Measurements from ENCODE around the gene DHPS.
"Not testable (repeated sequence)": the region's sequence is repeated elsewhere in the genome, so short reads cannot be mapped to it uniquely, and the experiment has no call there.

Gene DHPS

GRCh38 chr19:12670159-12670928, 11.3 kb downstream of the DHPS start:
- no peak for FAIRE-seq

- no peak for FAIRE-seq
Measured at GRCh38 chr19:12669270-12670158, 12.2 kb downstream of the DHPS start.

GRCh38 chr19:12668932-12669269, 12.8 kb downstream of the DHPS start:
- FAIRE-seq, result no peak

- FAIRE-seq, result no peak
Measured at GRCh38 chr19:12668346-12668745, 13.3 kb downstream of the DHPS start.

- FAIRE-seq, result no peak
Measured at GRCh38 chr19:12667731-12668302, 13.9 kb downstream of the DHPS start.

GRCh38 chr19:12666265-12667048, 15.2 kb downstream of the DHPS start, which contains the start of the genes MAN2B1 and WDR83:
TSS of gene MAN2B1 (minus strand) at chr19:12666742. CDS start at chr19:12666701, 41 bp downstream.
TSS of gene WDR83 (plus strand) at chr19:12666807. CDS start at chr19:12669791, 2,984 bp downstream.
- FAIRE-seq, result no peak

DNA sequence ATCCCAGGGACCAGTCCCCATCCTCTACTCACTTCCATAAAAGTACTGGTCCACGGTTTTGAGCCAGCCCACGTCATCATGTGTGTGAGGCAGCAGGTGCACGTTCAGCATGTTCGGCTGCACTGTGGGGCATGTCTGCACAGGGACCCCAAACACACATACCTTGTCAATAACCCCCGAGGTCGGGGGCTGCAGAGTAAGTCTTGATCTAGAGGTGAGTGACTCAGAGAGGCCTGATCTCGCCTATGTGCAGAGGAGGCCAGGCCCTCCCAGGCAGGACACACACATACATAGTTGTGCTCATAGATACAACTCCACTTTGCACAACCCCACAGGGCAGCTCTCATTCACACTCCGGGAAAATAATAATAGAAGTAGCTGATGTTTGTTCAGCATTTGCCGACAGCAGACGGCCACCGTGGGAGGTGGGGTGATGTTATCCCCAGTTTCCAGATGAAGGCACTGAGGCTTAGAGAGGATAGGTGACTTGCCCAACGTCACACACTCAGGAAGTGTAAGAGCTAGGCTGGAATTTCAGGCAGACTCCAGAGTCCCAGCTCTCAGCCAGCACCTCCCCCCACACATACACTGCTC, 15.9 kb downstream of the DHPS start:
- FAIRE-seq, result no peak

DNA sequence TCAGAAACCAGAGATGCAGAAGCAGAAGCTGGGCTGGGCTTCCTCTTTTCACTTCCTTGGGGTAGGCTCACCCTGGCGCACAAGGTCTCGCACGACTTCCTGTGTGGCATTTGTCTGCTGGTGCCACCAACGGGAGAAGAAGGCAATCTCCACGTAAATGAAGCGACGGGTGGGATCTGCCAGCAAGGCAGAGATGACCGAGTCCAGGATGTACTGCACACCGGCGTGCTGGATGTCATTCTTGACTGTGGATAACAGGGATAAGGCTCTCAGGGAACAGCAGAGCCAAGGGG, 16.5 kb downstream of the DHPS start:
- FAIRE-seq, result no peak

DNA sequence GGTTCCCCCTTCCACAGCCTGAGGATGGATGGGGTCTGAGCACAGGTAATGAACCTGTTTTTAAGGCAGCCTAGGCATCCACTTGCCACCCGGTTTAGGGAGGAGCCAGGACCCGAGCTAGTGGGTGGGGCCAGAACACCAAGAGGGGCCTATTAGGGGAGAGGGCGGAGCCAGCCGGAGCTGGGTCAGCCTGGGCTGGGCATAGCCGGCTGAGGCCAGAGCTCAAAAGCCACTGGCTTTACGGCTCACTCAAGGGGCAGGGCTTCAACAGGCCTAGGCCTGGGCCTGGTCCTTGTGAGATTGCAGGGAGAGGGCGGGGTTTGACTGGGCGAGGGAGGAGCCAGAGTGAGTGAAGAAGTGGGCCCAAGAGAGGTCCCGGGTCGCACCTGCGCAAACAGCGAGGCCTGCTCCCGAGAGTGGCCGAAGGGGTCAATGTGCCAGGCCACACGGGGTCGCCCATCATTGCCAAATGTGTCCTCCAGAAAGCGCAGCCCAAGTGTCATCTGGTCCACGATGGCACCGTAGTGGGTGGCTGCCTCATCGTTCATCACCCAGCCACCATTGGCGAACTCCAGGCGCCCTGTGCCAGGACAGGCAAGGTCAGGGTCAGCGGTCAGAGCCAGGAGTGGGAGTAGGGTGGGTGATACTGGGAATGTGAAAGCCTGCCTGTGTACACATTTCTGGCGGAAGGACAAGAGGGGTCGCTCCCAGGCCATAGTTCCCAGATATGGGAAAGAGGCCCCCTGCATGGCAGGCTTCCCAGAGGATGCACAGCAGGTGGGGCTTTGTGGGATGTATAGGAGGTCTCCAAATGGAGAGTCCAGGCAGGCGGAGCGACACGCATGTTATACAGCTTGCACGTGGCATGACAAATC, 17.0 kb downstream of the DHPS start:
- no peak for FAIRE-seq

- FAIRE-seq, result no peak
Measured at GRCh38 chr19:12660980-12661379, 20.7 kb downstream of the DHPS start.

- FAIRE-seq, result no peak
Measured at GRCh38 chr19:12657966-12658365, 23.7 kb downstream of the DHPS start.

- FAIRE-seq, result no peak
Measured at GRCh38 chr19:12656899-12657571, 24.6 kb downstream of the DHPS start.

GRCh38 chr19:12655546-12655945, 26.1 kb downstream of the DHPS start:
- FAIRE-seq, result no peak

DNA sequence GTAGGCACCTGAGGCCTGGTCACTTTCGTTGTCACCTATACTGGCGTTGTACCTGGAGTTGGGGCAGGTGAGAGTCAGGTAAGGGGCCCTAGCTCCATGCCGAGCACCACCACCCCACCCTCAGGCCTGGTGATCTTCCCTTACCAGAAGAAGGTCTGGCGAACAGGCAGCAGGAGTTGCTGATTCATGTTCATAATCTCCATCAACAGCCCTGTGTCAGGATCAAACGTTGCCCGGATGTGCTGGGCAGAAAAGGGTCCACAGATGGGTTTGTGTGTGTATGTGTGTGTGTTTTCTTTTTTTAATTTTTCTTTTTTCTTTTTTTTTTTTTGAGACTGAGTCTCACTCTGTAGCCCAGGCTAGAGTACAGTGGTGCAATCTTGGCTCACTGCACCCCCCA, 29.5 kb downstream of the DHPS start:
- no peak for FAIRE-seq

DNA sequence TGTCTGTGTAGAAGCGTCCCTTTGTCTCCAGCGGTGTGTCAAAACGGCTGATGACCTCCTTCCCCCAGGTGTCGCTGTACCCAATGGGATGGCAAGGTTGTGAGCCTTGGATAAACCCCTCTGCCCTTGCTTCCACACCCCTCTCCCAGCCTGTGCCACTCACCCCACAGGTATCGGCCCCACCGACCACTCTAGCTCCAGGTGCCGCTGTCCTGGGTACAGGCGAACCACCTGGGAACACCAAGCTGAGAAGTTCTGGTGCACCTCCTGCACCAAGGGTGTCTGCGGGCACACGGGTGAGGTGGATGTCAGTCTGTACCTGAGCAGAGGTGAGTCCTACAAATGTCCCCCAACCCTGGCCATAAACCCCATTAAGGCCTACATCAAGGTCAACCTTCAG, 31.7 kb downstream of the DHPS start:
- no peak for FAIRE-seq

DNA sequence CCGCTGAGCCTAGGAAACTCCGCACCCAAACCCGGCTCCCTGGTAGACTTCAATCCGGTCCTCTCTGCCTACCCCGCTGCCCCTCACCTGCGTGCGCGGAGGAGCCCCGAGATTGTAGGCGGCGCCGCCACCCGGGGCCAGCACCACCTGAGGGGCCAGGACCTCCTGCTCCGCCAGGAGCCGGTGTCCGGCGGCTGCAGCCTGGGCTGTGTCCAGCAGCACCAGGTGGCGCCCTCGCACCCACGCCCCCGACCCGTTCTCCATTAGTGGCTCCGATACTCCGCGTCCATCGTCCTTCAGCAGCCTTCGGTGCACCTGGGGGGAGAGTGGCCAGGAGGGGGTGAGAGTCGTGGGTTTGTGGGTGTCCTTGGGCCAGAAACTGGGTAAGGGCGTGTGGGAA, 33.6 kb downstream of the DHPS start:
- FAIRE-seq, result no peak

DNA sequence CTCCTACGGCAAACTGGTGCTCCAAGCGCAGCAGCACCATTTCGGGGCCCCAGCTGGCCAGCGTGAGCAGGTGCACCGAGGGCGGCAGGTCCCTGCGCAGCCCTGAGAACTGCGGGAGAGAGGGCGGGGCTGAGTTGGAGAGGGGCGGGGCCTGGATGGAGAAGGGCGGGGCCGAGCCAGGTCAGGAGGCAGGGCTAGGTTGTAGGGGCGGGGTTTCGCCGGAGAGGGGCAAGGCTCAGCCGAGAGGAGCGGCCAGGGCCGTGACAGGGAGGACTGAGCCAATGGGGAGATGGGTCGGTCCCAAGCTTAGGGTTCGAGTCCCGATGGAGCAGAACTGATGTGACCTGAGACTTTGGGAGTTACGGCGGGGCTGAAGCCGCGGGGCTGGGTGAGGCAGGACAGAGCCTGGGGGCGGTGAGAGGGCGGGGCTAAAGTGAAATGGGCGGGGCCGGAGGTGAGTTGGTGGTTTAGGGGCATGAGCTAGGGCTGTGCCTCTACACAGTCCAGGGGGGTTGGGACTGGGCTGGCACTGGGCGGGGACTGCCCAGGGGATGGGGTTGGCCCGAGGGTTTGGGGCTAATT, 34.1 kb downstream of the DHPS start:
- no peak for FAIRE-seq

DNA sequence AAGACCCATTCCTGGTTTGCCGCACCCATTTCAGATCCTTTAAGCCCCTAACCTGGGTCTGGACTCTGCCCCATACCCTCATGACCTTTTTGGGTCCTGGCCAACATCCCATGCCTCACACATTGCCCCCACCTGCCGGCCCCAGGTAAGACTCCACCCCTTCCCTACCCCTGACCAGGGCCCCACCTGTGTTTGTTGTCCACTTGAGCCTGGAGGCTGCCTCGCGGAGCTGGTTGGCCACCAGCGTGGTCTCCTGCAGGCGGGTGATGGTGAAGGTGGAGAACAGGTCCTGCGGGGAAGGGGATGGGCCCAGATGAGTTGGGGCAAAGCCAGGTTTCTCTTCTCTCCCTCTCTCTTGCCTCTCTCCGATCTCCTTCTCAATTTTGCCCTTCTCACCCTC, 34.6 kb downstream of the DHPS start:
- no peak for FAIRE-seq

DNA sequence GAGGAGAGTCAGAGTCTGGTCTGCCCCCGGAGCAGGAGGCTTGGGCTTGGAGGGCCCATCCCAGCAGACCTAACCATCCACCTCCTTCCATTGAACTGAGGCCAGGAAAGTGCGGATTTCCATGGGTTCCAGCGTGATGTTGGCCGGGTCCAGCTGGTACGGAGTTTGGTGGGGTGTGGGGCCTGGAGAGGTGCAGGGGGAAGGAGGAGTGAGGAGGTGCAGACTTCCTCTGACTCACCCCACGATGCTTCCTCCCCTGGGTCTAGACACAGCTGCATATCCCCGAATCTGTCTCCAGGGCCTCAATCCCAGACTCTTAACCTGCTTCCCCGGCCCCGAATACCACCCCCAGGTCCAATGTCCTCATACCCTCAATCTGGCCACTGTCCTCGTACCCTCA, 35.1 kb downstream of the DHPS start:
- no peak for FAIRE-seq

GRCh38 chr19:12643716-12644115, 38.0 kb downstream of the DHPS start:
- FAIRE-seq, result not testable (repeated sequence)

DNA sequence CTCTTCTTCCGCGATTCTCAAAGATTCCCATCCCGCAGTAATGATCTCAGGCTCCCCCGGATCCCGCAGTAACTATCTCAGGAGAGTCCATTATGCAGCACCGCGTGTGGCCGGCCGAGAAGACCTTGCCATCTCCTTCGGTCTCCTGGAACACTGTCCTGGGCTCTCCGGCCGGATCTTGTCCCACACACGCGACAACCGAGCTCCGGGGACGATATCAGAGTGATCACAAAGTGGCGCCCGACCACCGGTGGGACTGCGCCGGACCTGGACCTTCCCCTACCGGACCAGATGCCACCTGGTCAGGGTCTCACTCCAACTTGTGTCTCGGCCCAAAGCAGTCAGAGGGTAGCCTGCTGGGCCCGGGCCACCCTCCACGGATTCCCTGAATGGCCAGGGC, 39.2 kb downstream of the DHPS start:
- no peak for FAIRE-seq
